SIG-M5 (cell line): ENCODE data around the gene ZNF232.
"Not testable (repeated sequence)": the region's sequence is repeated elsewhere in the genome, so short reads cannot be mapped to it uniquely, and the experiment has no call there.

ENCODE experiments used
- DNase-seq: peaks from one replicate; lab custom pipeline; 2025; lab: John Stamatoyannopoulos, UW

Gene ZNF232

GRCh38 chr17:5097101-5097834 is 14.4 kb downstream of the ZNF232 start:
- DNase-seq: no peak

GRCh38 chr17:5096731-5097100 is 15.0 kb downstream of the ZNF232 start:
- DNase-seq: no peak

- DNase-seq: no peak
Observed at GRCh38 chr17:5092218-5093010, 19.3 kb downstream of the ZNF232 start.

- DNase-seq: no peak
Observed at GRCh38 chr17:5080591-5080990, 31.1 kb downstream of the ZNF232 start.

GRCh38 chr17:5078106-5079028 is 33.3 kb downstream of the ZNF232 start, which contains the start of gene ZFP3:
Gene ZFP3 (plus strand): TSS chr17:5078467. CDS start chr17:5091505, 13,038 bp downstream.
- DNase-seq: no peak

GRCh38 chr17:5077781-5078105 is 33.9 kb downstream of the ZNF232 start:
- DNase-seq: no peak

GRCh38 chr17:5077275-5077674 is 34.4 kb downstream of the ZNF232 start:
- not testable (repeated sequence) for DNase-seq

GRCh38 chr17:5075472-5075871 is 36.2 kb downstream of the ZNF232 start:
- not testable (repeated sequence) for DNase-seq

GRCh38 chr17:5069724-5070123 is 42.0 kb downstream of the ZNF232 start:
- DNase-seq: no peak

GRCh38 chr17:5068236-5068635 is 43.4 kb downstream of the ZNF232 start:
- no peak for DNase-seq

- no peak for DNase-seq
Observed at GRCh38 chr17:5065227-5065744, 46.4 kb downstream of the ZNF232 start.
